Stimulated activated CD4-positive, alpha-beta T cell treated with anti-CD3 and anti-CD28 coated beads, Interleukin-1b, Interleukin-23, amount 100 ng/mL, for 24 hours (primary cell): ENCODE results near the gene PRDX5.

Experiments used
- DNase-seq, 4 experiments: peaks; one replicate each; pipeline ENCODE4 v3.0.0-alpha.2; 2020; ENCODE audit warnings: low read depth in 4 of 4, low spot score in 1 of 4

The PRDX5 gene

GRCh38 chr11:64317961-64318765 is at the start of gene PRDX5:
Gene PRDX5 (plus strand): TSS chr11:64318121. CDS start chr11:64318216, 95 bp downstream.
- peak; percentile 77 to 92 (median 86) for DNase-seq

- no peak for DNase-seq
Observed at GRCh38 chr11:64268893-64269539, 48.9 kb upstream of the PRDX5 start.

GRCh38 chr11:64269540-64270220 is 48.2 kb upstream of the PRDX5 start:
- DNase-seq, result peak; percentile 93 to 98 (median 96)

GRCh38 chr11:64275031-64275800 is 42.7 kb upstream of the PRDX5 start:
- no peak for DNase-seq

- DNase-seq, result no peak
Observed at GRCh38 chr11:64275841-64276240, 42.1 kb upstream of the PRDX5 start.

- no peak for DNase-seq
Observed at GRCh38 chr11:64276653-64277431, 41.1 kb upstream of the PRDX5 start.

- no peak for DNase-seq
Observed at GRCh38 chr11:64278576-64279190, 39.2 kb upstream of the PRDX5 start.

GRCh38 chr11:64281957-64282770 is 35.8 kb upstream of the PRDX5 start:
- no peak for DNase-seq

GRCh38 chr11:64283092-64283491 is 34.8 kb upstream of the PRDX5 start:
- no peak for DNase-seq

- DNase-seq, result peak; percentile 84 to 93 (median 88)
Observed at GRCh38 chr11:64284048-64284961, 33.6 kb upstream of the PRDX5 start, which contains the start of gene BAD. Gene BAD (minus strand): TSS chr11:64284665. CDS start chr11:64284368, 297 bp downstream.

GRCh38 chr11:64284962-64285884 is 32.7 kb upstream of the PRDX5 start, which contains the start of gene GPR137:
Gene GPR137 (plus strand): TSS chr11:64285848. CDS start chr11:64286525, 677 bp downstream.
- DNase-seq, result peak; percentile 79 to 90 (median 86)

- DNase-seq, result no peak
Observed at GRCh38 chr11:64285885-64286800, 31.8 kb upstream of the PRDX5 start.

GRCh38 chr11:64286801-64287159 is 31.1 kb upstream of the PRDX5 start:
- DNase-seq, result no peak

- DNase-seq, result no peak
Observed at GRCh38 chr11:64287676-64288352, 30.1 kb upstream of the PRDX5 start.

GRCh38 chr11:64288353-64288750 is 29.6 kb upstream of the PRDX5 start:
- DNase-seq, result no peak
